Measurements from ENCODE around the gene MEAK7. TPM values are rescaled to one million over a fixed set of nuclear protein-coding genes. Genes with fewer than 3 reads are reported as not detected.

Gene MEAK7
- total RNA-seq, 2 donors from 2014 or later, result 13.8 to 23.2 TPM

GRCh38 chr16:84464116-84464515 is 40.3 kb downstream of the MEAK7 start:
- Histone ChIP-seq H3K9me3 (peaks cover 10% of the 10 kb centered on the region), H3K4me1 (ENCODE audit: control insufficient read depth in 1 of 2, low read depth in 2 of 2) (no peaks in the 10 kb centered on the region), H3K4me3 (no peak overlapping the region), H3K27ac (no peak overlapping the region), H3K27me3 (replicated peaks; ENCODE audit: insufficient read depth) (no peaks in the 10 kb centered on the region), H3K36me3 (peaks cover 21% of the 10 kb centered on the region)
- TF ChIP-seq, protein P1, sequence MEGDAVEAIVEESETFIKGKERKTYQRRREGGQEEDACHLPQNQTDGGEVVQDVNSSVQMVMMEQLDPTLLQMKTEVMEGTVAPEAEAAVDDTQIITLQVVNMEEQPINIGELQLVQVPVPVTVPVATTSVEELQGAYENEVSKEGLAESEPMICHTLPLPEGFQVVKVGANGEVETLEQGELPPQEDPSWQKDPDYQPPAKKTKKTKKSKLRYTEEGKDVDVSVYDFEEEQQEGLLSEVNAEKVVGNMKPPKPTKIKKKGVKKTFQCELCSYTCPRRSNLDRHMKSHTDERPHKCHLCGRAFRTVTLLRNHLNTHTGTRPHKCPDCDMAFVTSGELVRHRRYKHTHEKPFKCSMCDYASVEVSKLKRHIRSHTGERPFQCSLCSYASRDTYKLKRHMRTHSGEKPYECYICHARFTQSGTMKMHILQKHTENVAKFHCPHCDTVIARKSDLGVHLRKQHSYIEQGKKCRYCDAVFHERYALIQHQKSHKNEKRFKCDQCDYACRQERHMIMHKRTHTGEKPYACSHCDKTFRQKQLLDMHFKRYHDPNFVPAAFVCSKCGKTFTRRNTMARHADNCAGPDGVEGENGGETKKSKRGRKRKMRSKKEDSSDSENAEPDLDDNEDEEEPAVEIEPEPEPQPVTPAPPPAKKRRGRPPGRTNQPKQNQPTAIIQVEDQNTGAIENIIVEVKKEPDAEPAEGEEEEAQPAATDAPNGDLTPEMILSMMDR (IDR thresholded peaks at IDR 0.05), result no peak
- no peak for DNase-seq (ENCODE audit: low spot score)
- no peak for ATAC-seq (ENCODE audit: insufficient number of reproducible peaks, low FRiP score, low read depth)

- ATAC-seq (ENCODE audit: insufficient number of reproducible peaks, low FRiP score, low read depth), result no peak
Measured at GRCh38 chr16:84463221-84463620, 41.2 kb downstream of the MEAK7 start.

DNA sequence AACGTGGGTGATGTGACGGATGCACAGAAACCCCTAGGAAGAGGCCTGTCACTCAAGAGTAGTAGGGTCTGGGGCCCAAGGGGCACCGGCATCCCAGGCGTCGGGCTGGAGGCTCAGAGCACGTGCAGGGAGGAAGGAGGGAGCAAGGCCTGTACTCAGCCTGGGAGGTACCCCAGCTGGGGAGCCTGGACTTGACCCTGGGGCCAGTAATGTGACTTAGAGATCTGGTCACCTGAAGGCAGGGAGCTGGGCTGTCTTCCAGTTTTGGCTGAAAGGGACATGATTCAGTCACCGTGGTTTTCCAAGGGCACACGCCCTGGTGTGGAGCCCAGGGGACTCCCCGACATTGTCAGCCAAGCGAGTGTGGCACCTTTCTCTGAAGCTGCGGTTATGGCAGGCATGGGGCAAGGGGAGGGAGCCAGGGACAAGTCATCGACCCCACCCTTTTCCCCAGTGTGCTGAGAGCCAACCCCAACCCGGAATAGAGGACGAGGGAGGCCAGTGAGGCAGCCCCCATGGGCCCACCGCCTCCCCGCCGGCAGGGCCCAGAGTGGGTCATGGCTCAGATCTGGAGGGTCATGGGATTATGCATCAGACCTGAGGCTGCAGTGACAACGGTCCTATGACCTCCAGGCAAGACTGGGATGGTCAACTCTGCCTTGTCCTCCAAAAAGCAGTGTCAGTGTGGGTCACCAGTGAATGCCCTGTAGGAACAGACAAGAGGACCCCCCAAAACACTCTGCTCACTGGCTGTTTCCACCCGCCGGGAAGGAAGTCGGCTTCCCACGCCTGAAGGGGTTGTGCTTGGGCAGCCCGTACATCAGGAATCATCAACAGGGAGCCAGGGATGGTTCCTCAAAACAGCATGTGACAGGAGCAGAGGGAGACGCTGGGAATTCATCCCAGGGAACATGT is 41.9 kb downstream of the MEAK7 start:
- TF ChIP-seq, protein P1 (IDR thresholded peaks at IDR 0.05), result no peak
- Histone ChIP-seq H3K27ac (no peak overlapping the region), H3K9me3 (peaks cover 10% of the 10 kb centered on the region), H3K27me3 (replicated peaks; ENCODE audit: insufficient read depth) (no peaks in the 10 kb centered on the region), H3K36me3 (peaks cover 12% of the 10 kb centered on the region), H3K4me3 (no peak overlapping the region), H3K4me1 (ENCODE audit: control insufficient read depth in 1 of 2, low read depth in 2 of 2) (no peaks in the 10 kb centered on the region)
- DNase-seq (ENCODE audit: low spot score), result no peak
- ATAC-seq (ENCODE audit: insufficient number of reproducible peaks, low FRiP score, low read depth), result no peak

More at GRCh38 chr16:84463221-84463620, 41.2 kb downstream of the MEAK7 start:
- DNase-seq (ENCODE audit: low spot score), result no peak
- Histone ChIP-seq H3K36me3 (peaks cover 18% of the 10 kb centered on the region), H3K4me1 (ENCODE audit: control insufficient read depth in 1 of 2, low read depth in 2 of 2) (no peaks in the 10 kb centered on the region), H3K9me3 (peaks cover 10% of the 10 kb centered on the region), H3K27me3 (replicated peaks; ENCODE audit: insufficient read depth) (no peaks in the 10 kb centered on the region), H3K27ac (no peak overlapping the region), H3K4me3 (no peak overlapping the region)
- TF ChIP-seq, protein P1 (IDR thresholded peaks at IDR 0.05), result no peak

GRCh38 chr16:84461413-84462295 is 42.8 kb downstream of the MEAK7 start:
- no peaks in the 10 kb centered on the region for H3K4me1 ChIP-seq (ENCODE audit: control insufficient read depth in 1 of 2, low read depth in 2 of 2)
- no peak overlapping the region for H3K4me3 ChIP-seq
- no peak overlapping the region for H3K27ac ChIP-seq
- H3K36me3 ChIP-seq, result peaks cover 5% of the 10 kb centered on the region
- TF ChIP-seq, protein P1 (IDR thresholded peaks at IDR 0.05), result no peak
- H3K9me3 ChIP-seq, result peaks cover 2% of the 10 kb centered on the region
- H3K27me3 ChIP-seq (replicated peaks; ENCODE audit: insufficient read depth), result no peaks in the 10 kb centered on the region
- DNase-seq (ENCODE audit: low spot score) (no peak), ATAC-seq (ENCODE audit: insufficient number of reproducible peaks, low FRiP score, low read depth) (no peak)

DNA sequence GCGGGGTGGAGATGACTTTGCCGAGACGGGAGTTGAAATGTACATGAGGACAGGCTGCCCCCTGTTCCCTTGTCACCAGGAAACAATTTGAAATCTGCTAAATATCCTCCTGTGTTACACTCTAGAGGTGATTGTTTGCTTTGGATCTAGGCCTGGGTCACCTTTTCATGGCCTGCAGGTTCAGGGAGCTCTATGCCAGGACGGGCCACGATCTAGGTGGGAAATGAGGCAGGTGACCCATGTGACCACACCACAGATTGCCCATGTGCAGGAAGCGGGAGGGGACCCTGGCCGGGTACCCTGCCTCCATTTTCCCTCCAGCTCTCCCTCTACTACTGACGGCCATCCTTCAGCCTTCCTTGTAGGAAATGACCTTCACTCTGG is 43.4 kb downstream of the MEAK7 start:
- TF ChIP-seq, protein P1 (IDR thresholded peaks at IDR 0.05), result no peak
- no peaks in the 10 kb centered on the region for H3K27me3 ChIP-seq (replicated peaks; ENCODE audit: insufficient read depth)
- no peaks in the 10 kb centered on the region for H3K9me3 ChIP-seq
- peaks cover 4% of the 10 kb centered on the region for H3K36me3 ChIP-seq
- DNase-seq (ENCODE audit: low spot score) (no peak), ATAC-seq (ENCODE audit: insufficient number of reproducible peaks, low FRiP score, low read depth) (no peak)
- H3K4me1 ChIP-seq (ENCODE audit: control insufficient read depth in 1 of 2, low read depth in 2 of 2), result no peaks in the 10 kb centered on the region
- H3K4me3 ChIP-seq, result no peak overlapping the region
- H3K27ac ChIP-seq, result no peak overlapping the region
